ENCODE results near the gene STARD13.

GRCh38 chr13:33174491-33174890 is 111.1 kb downstream of the STARD13 start:
- TF ChIP-seq EZH2 (IDR thresholded peaks at IDR 0.05): no peak
- no peak for TF ChIP-seq CTCF (IDR thresholded peaks at IDR 0.05)
- TF ChIP-seq EZH2phosphoT487 (IDR thresholded peaks at IDR 0.05): no peak
